HS-27A (cell line): ENCODE results near the gene NXPE4.

ENCODE experiments used
- DNase-seq: peaks from one replicate; pipeline ENCODE4 v3.0.0-alpha.2; 2012; ENCODE audit warnings: low read depth, missing footprints

NXPE4 gene

GRCh38 chr11:114559425-114560310 lies 35.9 kb downstream of the NXPE4 start, which contains the start of gene NXPE1:
Gene NXPE1, minus strand, starts transcription at chr11:114559881. Its CDS starts 8,680 bp downstream, at chr11:114551201.
- no peak for DNase-seq

DNA sequence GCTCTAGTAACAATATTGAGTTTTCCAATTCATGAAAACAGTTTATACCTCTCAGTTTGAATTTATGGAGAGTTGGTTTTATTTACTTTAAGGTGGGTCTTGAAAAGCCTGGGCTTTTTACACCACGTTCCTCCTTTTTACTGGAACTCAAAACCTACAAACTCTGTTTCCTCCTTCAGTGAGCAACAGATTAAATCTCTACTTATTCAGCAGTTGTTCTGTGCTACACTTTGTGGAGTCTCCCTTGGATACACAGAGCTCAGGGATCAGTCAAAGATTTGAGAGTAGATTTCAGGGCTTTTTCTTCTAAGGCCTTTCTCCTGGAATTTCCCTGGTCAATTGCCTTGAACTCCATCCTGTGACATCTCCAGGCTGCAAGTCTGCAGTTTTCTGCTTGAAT lies 39.5 kb downstream of the NXPE4 start:
- no peak for DNase-seq

DNA sequence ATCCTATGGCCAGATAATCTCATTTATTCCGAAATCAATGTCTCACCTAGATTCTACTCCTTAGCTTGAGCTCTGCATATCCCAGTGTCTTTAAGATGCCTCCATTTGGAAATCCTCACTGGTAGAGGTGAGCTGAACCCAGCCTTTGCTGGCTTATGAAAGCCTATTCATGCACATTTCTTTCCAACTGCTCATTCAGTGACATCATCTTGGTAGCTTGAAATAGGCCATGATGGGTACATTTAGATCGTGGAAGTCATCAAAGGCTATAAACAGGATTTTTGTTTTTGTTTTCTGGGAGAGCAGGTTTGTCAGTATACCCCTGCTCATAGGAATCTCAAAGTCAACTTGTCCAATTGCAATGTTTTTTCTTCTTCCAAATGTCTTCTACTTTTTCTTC lies 41.9 kb downstream of the NXPE4 start:
- DNase-seq: no peak

DNA sequence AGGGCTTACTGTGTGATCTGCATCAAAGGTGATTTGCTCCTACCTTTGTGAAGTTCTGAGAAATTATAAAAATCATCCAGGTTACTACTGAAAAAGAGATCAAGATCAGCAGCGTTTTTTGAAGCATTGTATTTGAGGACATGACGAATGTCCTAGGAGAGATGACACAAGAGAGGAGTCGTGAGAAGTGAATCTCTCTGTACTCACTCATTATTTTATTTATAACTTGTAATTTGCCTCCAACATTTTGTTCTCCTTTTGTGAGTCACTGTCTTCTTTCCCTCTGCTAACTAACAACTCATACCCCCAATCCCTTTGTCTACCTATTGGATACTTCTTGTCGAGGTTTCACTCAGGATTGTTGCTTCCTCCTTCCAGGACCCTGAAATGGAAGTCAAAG lies 44.5 kb downstream of the NXPE4 start:
- no peak for DNase-seq

DNA sequence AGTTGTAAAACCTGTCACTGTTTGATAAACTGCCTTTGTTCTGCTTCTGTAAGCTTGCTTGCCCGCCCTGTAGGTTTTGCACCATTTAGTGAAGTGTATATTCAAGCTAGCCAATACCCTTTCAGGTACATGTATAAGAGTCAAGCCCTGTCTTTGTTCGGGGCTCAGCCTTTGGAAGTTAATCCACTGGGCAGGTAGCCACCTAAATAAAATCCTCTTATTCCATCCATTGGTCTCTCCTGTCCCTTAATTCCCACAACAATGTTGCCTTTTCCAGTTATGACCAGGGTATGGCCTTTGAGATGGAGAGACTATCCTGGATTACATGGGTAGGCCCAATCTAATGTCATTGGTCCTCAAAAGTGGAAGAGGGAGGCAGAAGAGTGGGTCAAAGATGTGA lies 69.9 kb downstream of the NXPE4 start:
- DNase-seq: no peak

- DNase-seq: no peak
These were observed 71.5 kb downstream of the NXPE4 start for GRCh38 chr11:114524122-114524521.

DNA sequence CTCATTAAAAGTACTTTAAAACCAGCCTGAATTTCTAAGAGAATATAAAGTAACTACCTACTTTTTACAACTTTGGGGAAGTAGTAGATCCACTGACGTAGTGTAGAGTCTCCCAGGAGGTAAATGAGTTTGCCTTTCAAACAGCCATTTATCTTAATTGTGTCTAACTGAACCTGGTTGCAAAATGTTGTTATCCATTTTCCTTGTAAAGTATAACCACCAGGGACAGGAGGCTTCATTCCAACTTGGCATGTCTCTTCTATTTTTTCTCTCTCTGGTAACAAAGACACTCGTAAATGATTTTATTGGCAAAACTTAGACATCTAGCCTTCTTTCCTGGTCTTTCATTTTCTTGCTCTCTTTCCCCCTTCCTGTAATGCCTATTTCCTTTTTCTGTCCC lies 72.8 kb downstream of the NXPE4 start:
- DNase-seq: no peak
